ENCODE results near the gene RNF41. TPM values are rescaled to one million over a fixed set of nuclear protein-coding genes. Genes with fewer than 3 reads are reported as not detected.

Gene RNF41
- total RNA-seq, 1 donor from 2014 or later = 68.9 TPM

GRCh38 chr12:56213878-56214277 lies 7.8 kb downstream of the RNF41 start:
- DNase-seq (ENCODE audit: low spot score) = no peak

- DNase-seq (ENCODE audit: low spot score) = no peak
These were observed 9.4 kb downstream of the RNF41 start for GRCh38 chr12:56212361-56212760.

GRCh38 chr12:56208006-56208405 lies 13.7 kb downstream of the RNF41 start:
- no peak for DNase-seq (ENCODE audit: low spot score)

GRCh38 chr12:56206452-56207166 lies 15.1 kb downstream of the RNF41 start:
- peak; percentile 37 for DNase-seq (ENCODE audit: low spot score)

GRCh38 chr12:56205445-56205844 lies 16.3 kb downstream of the RNF41 start:
- DNase-seq (ENCODE audit: low spot score) = no peak

- no peak for DNase-seq (ENCODE audit: low spot score)
These were observed 17.4 kb downstream of the RNF41 start for GRCh38 chr12:56204275-56204674.

- no peak for DNase-seq (ENCODE audit: low spot score)
These were observed 18.9 kb downstream of the RNF41 start for GRCh38 chr12:56202838-56203237.

- no peak for DNase-seq (ENCODE audit: low spot score)
These were observed 19.4 kb downstream of the RNF41 start for GRCh38 chr12:56202366-56202765.

GRCh38 chr12:56198836-56199235 lies 22.9 kb downstream of the RNF41 start:
- DNase-seq (ENCODE audit: low spot score) = no peak

GRCh38 chr12:56197921-56198635 lies 23.6 kb downstream of the RNF41 start:
- DNase-seq (ENCODE audit: low spot score) = no peak

- DNase-seq (ENCODE audit: low spot score) = peak; percentile 87
These were observed 24.7 kb downstream of the RNF41 start for GRCh38 chr12:56196818-56197550.

- DNase-seq (ENCODE audit: low spot score) = peak; percentile 91
These were observed 28.6 kb downstream of the RNF41 start for GRCh38 chr12:56193025-56193578.

- no peak for DNase-seq (ENCODE audit: low spot score)
These were observed 29.1 kb downstream of the RNF41 start for GRCh38 chr12:56192582-56192981.

- DNase-seq (ENCODE audit: low spot score) = no peak
These were observed 31.0 kb downstream of the RNF41 start for GRCh38 chr12:56190695-56191155.

- peak; percentile 92 for DNase-seq (ENCODE audit: low spot score)
These were observed 31.6 kb downstream of the RNF41 start for GRCh38 chr12:56189918-56190694.

GRCh38 chr12:56189099-56189917 lies 32.4 kb downstream of the RNF41 start, which contains the start of gene SMARCC2:
TSS of gene SMARCC2 (minus strand) at chr12:56189483. CDS start at chr12:56189461, 22 bp downstream.
- DNase-seq (ENCODE audit: low spot score) = peak; percentile 88

GRCh38 chr12:56188778-56189098 lies 33.0 kb downstream of the RNF41 start:
- DNase-seq (ENCODE audit: low spot score) = no peak

GRCh38 chr12:56188131-56188777 lies 33.5 kb downstream of the RNF41 start:
- peak; percentile 52 for DNase-seq (ENCODE audit: low spot score)

- no peak for DNase-seq (ENCODE audit: low spot score)
These were observed 34.8 kb downstream of the RNF41 start for GRCh38 chr12:56186957-56187356.

- DNase-seq (ENCODE audit: low spot score) = no peak
These were observed 43.4 kb downstream of the RNF41 start for GRCh38 chr12:56178347-56178746.
